DND-41 (cell line): ENCODE measurements around the gene AUTS2.

ENCODE experiments used
- ATAC-seq: fragments of 200-7000 bp; cut with Tn5 transposase; 3 replicates; pipeline ENCODE4 v1.9.1; 2021; ENCODE audit warnings: low read depth; ENCODE audit not compliant: insufficient read depth
- DNase-seq: peaks from one replicate; pipeline ENCODE4 v3.0.0-alpha.2; 2020
- H2AFZ ChIP-seq: 2 replicates; pipeline ENCODE4 v1.6.0; 2012; ENCODE audit warnings: low read depth, low read length
- H3K27ac ChIP-seq: 2 replicates; pipeline ENCODE4 v1.5.1; 2012; ENCODE audit warnings: low read length, inconsistent platforms
- H3K27me3 ChIP-seq: fragments of 200-600 bp; sonication (generic); 2 replicates; pipeline ENCODE4 v1.6.0; 2012; ENCODE audit warnings: low read length, mild to moderate bottlenecking, inconsistent platforms; ENCODE audit not compliant: insufficient read depth, poor library complexity
- H3K36me3 ChIP-seq: 2 replicates; pipeline ENCODE4 v1.5.1; 2012; ENCODE audit warnings: low read length, inconsistent platforms; ENCODE audit not compliant: insufficient read depth
- H3K4me1 ChIP-seq: 2 replicates; pipeline ENCODE4 v1.5.1; 2012; ENCODE audit warnings: mild to moderate bottlenecking, low read length; ENCODE audit not compliant: insufficient read depth
- H3K4me2 ChIP-seq: 2 replicates; pipeline ENCODE4 v1.6.0; 2012; ENCODE audit warnings: mild to moderate bottlenecking, moderate library complexity, low read length, inconsistent platforms; ENCODE audit not compliant: insufficient read depth
- H3K4me3 ChIP-seq, 2 experiments: fragments of 200-600 bp in 1 of 2; shearing (Covaris generic) in 1 of 2; 2 replicates each; pipeline ENCODE4 v1.5.1; 2012 to 2016; ENCODE audit warnings: inconsistent platforms in 2 of 2, low read length in 2 of 2, mild to moderate bottlenecking in 2 of 2, low read depth in 1 of 2, moderate library complexity in 1 of 2
- H3K79me2 ChIP-seq: 2 replicates; pipeline ENCODE4 v1.6.0; 2012; ENCODE audit warnings: low read length, inconsistent platforms; ENCODE audit not compliant: insufficient read depth
- H3K9ac ChIP-seq: 2 replicates; pipeline ENCODE4 v1.6.0; 2012; ENCODE audit warnings: low read depth, mild to moderate bottlenecking, inconsistent platforms, low read length, moderate library complexity
- H3K9me3 ChIP-seq: 2 replicates; pipeline ENCODE4 v1.5.1; 2012; ENCODE audit warnings: low read length, moderate library complexity, mild to moderate bottlenecking, inconsistent platforms; ENCODE audit not compliant: insufficient read depth, severe bottlenecking
- H4K20me1 ChIP-seq: 2 replicates; pipeline ENCODE4 v1.6.0; 2012; ENCODE audit warnings: low read length; ENCODE audit not compliant: insufficient read depth
- CTCF ChIP-seq: IDR thresholded peaks from 2 replicates; pipeline ENCODE4 v1.5.1; 2012; ENCODE audit warnings: borderline replicate concordance, low read length, moderate library complexity, mild to moderate bottlenecking; ENCODE audit not compliant: poor library complexity, severe bottlenecking; ENCODE audit errors: extremely low read depth
- EZH2 ChIP-seq: IDR thresholded peaks from 3 replicates; pipeline ENCODE4 v1.6.1; 2012; ENCODE audit warnings: borderline replicate concordance, low read depth, mild to moderate bottlenecking, moderate library complexity, low read length, inconsistent platforms; ENCODE audit not compliant: severe bottlenecking

Gene AUTS2

GRCh38 chr7:70570961-70571360 is 972.7 kb downstream of the AUTS2 start:
- H3K4me2 ChIP-seq, result no peak overlapping the region
- DNase-seq, result no peak
- peaks cover 5% of the 10 kb centered on the region; the same call in 1 of the 2 replicates for H3K36me3 ChIP-seq
- no peak overlapping the region for H3K27ac ChIP-seq
- H3K4me1 ChIP-seq, result no peaks in the 10 kb centered on the region
- no peak overlapping the region for H3K4me3 ChIP-seq
- H3K9me3 ChIP-seq, result no peaks in the 10 kb centered on the region
- no peak for ATAC-seq
- no peaks in the 10 kb centered on the region for H3K27me3 ChIP-seq
- no peak overlapping the region for H3K9ac ChIP-seq
- no peaks in the 10 kb centered on the region for H3K79me2 ChIP-seq
- no peak for TF ChIP-seq EZH2
- H2AFZ ChIP-seq, result no peak overlapping the region
- no peaks in the 10 kb centered on the region for H4K20me1 ChIP-seq

- Histone ChIP-seq H3K9me3 (no peaks in the 10 kb centered on the region), H3K79me2 (no peaks in the 10 kb centered on the region), H3K4me1 (no peaks in the 10 kb centered on the region), H3K4me2 (no peak overlapping the region), H3K9ac (no peak overlapping the region), H3K27ac (no peak overlapping the region), H3K4me3 (no peak overlapping the region), H4K20me1 (no peaks in the 10 kb centered on the region), H3K27me3 (no peaks in the 10 kb centered on the region), H2AFZ (no peak overlapping the region), H3K36me3 (peaks cover 5% of the 10 kb centered on the region; the same call in 1 of the 2 replicates)
- ATAC-seq, result no peak
- DNase-seq, result no peak
- no peak for TF ChIP-seq EZH2
- no peak for TF ChIP-seq CTCF
Observed at GRCh38 chr7:70571403-70571934, 973.2 kb downstream of the AUTS2 start.

- Histone ChIP-seq H3K9ac (no peak overlapping the region), H3K4me1 (no peaks in the 10 kb centered on the region), H3K79me2 (no peaks in the 10 kb centered on the region), H3K9me3 (no peaks in the 10 kb centered on the region), H3K27me3 (no peaks in the 10 kb centered on the region), H2AFZ (no peak overlapping the region), H3K27ac (no peak overlapping the region), H3K36me3 (peaks cover 5% of the 10 kb centered on the region; the same call in 1 of the 2 replicates), H3K4me3 (no peak overlapping the region), H3K4me2 (no peak overlapping the region), H4K20me1 (no peaks in the 10 kb centered on the region)
- TF ChIP-seq CTCF (no peak), EZH2 (no peak)
- ATAC-seq (no peak), DNase-seq (no peak)
Observed at GRCh38 chr7:70571961-70572360, 973.7 kb downstream of the AUTS2 start.

- Histone ChIP-seq H3K4me3 (no peak overlapping the region), H3K79me2 (no peaks in the 10 kb centered on the region), H3K27ac (no peak overlapping the region), H4K20me1 (no peaks in the 10 kb centered on the region), H3K9ac (no peak overlapping the region), H3K36me3 (peaks cover 5% of the 10 kb centered on the region; the same call in 1 of the 2 replicates), H3K4me1 (no peaks in the 10 kb centered on the region), H3K4me2 (no peak overlapping the region), H2AFZ (no peak overlapping the region), H3K9me3 (no peaks in the 10 kb centered on the region), H3K27me3 (no peaks in the 10 kb centered on the region)
- no peak for TF ChIP-seq EZH2
- no peak for TF ChIP-seq CTCF
- ATAC-seq (no peak), DNase-seq (no peak)
Observed at GRCh38 chr7:70572571-70572970, 974.3 kb downstream of the AUTS2 start.
